ENCODE data around the gene ZBTB44. TPM values are rescaled to one million over a fixed set of nuclear protein-coding genes. Genes with fewer than 3 reads are reported as not detected.

Gene ZBTB44
- polyA plus RNA-seq, 1 experiment, result 18.7 TPM

- POLR2A ChIA-PET, result no interaction called here
- TF ChIP-seq CTCF (IDR thresholded peaks at IDR 0.05; ENCODE audit: low read depth, low read length), result no peak
- Histone ChIP-seq H3K27me3 (ENCODE audit: control insufficient read depth, insufficient read depth, low read length) (peaks cover 28% of the 10 kb centered on the region), H3K27ac (ENCODE audit: low read depth, low read length) (no peak overlapping the region), H3K9me3 (ENCODE audit: control insufficient read depth, insufficient read depth, low read length) (no peaks in the 10 kb centered on the region; the same call in 1 of the 2 replicates), H3K4me3 (ENCODE audit: low read depth, low read length) (no peak overlapping the region)
- DNase-seq (ENCODE audit: low read depth, low spot score), result no peak
- CTCF ChIA-PET, result interaction anchor here (0.6 kb wide), 1 partner anchor 698 kb away, joined by 3 read pairs; the partner anchor contains the start of gene SNX19
Measured at GRCh38 chr11:130218501-130219070, 96.1 kb downstream of the ZBTB44 start.

DNA sequence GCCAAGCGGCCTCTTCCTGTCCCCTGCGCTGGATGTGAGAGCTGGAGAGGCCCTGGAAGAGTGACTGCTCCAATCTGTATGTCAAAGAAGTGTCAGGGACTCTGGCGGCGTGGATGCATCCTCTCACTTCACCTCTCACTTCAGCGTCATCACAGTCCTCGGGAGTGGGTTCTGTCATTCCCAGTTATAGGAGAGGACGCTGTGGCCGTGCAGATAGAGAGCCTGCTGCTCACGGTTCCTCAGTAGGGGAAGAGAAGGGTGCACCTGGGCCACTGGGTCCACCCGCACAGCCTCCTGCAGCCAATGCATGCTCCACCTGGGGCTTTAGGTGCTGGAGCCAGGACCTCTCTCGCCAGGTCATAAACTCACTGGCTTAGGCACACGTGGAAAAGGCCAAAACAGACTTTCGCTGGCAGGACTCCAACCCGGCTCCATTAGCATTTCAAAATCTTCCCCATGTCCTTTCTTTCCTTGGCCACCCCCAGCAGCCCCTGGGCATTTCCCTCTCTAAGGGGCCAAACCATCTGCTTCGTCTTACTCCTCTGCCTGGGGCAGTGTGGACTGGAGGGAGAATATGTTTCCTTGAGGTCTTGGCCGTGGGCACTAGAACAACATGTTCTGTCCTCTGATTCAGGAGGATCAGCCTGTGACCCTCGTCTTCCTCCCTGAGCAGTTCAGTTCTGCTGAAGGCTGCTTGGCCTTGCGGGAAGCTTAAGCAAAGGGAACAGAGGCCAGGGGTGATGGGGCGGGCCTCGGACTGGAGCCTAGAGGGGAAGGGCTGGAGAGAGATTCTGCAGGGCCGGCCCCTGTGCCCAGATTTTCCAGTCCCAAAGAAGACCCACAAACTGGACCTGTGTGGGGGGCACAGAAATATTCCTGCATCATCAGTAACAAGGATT, 97.3 kb downstream of the ZBTB44 start:
- TF ChIP-seq CTCF (IDR thresholded peaks at IDR 0.05; ENCODE audit: low read depth, low read length), result no peak
- H3K4me3 ChIP-seq (ENCODE audit: low read depth, low read length), result no peak overlapping the region
- CTCF ChIA-PET, result interaction anchor here (1.6 kb wide), 1 partner anchor 204 kb away, joined by 4 read pairs; no protein-coding TSS in a partner anchor
- no peak overlapping the region for H3K27ac ChIP-seq (ENCODE audit: low read depth, low read length)
- peaks cover 32% of the 10 kb centered on the region for H3K27me3 ChIP-seq (ENCODE audit: control insufficient read depth, insufficient read depth, low read length)
- DNase-seq (ENCODE audit: low read depth, low spot score), result no peak
- POLR2A ChIA-PET, result no interaction called here
- H3K9me3 ChIP-seq (ENCODE audit: control insufficient read depth, insufficient read depth, low read length), result no peaks in the 10 kb centered on the region; the same call in 1 of the 2 replicates

GRCh38 chr11:130216591-130217132, 98.1 kb downstream of the ZBTB44 start:
- H3K9me3 ChIP-seq (ENCODE audit: control insufficient read depth, insufficient read depth, low read length), result no peaks in the 10 kb centered on the region; the same call in 1 of the 2 replicates
- peaks cover 38% of the 10 kb centered on the region for H3K27me3 ChIP-seq (ENCODE audit: control insufficient read depth, insufficient read depth, low read length)
- no peak for TF ChIP-seq CTCF (IDR thresholded peaks at IDR 0.05; ENCODE audit: low read depth, low read length)
- no peak overlapping the region for H3K4me3 ChIP-seq (ENCODE audit: low read depth, low read length)
- CTCF ChIA-PET, result interaction anchor here (1.0 to 1.6 kb wide), 2 partner anchors 98 to 204 kb away, joined by 4 to 5 read pairs; partner anchors contain the start of gene ZBTB44
- H3K27ac ChIP-seq (ENCODE audit: low read depth, low read length), result no peak overlapping the region
- POLR2A ChIA-PET, result interaction anchor here (0.5 kb wide), 1 partner anchor 94 kb away, joined by 3 read pairs; no protein-coding TSS in a partner anchor
- no peak for DNase-seq (ENCODE audit: low read depth, low spot score)

DNA sequence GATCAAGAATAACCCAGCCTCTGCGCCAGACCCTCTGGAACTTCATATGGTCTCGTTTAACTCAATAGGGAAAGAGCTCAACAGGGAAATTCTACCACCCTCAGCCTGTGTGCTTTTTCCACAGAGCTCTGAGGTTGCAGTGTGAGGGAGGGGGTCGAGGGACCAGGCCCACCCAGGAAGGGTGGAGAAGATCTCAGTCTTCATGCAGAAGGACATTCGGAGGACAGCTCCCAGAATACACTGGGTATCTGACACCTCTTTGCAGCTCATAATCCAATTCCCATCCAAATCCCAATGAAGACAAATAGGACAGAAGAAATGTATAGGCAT, 98.5 kb downstream of the ZBTB44 start:
- H3K27me3 ChIP-seq (ENCODE audit: control insufficient read depth, insufficient read depth, low read length), result peaks cover 43% of the 10 kb centered on the region
- no peak for TF ChIP-seq CTCF (IDR thresholded peaks at IDR 0.05; ENCODE audit: low read depth, low read length)
- POLR2A ChIA-PET, result interaction anchor here (0.5 kb wide), 1 partner anchor 94 kb away, joined by 3 read pairs; no protein-coding TSS in a partner anchor

More for the DNA sequence above, 98.5 kb downstream of the ZBTB44 start:
- H3K27ac ChIP-seq (ENCODE audit: low read depth, low read length), result no peak overlapping the region
- no peaks in the 10 kb centered on the region; the same call in 1 of the 2 replicates for H3K9me3 ChIP-seq (ENCODE audit: control insufficient read depth, insufficient read depth, low read length)
- H3K4me3 ChIP-seq (ENCODE audit: low read depth, low read length), result no peak overlapping the region
- CTCF ChIA-PET, result interaction anchor here (0.8 to 1.6 kb wide), 3 partner anchors 73 to 205 kb away, joined by 3 to 5 read pairs (median 4); partner anchors contain the start of gene ZBTB44
- DNase-seq (ENCODE audit: low read depth, low spot score), result no peak

All from AG04450 (cell line).